Transverse colon (tissue), 4 donors: ENCODE results near the gene ALKBH4. TPM values are rescaled to one million over a fixed set of nuclear protein-coding genes. Genes with fewer than 3 reads are reported as not detected.

ENCODE experiments used
- DNase-seq: peaks from one replicate; pipeline ENCODE4 v3.0.0-alpha.2; 2019
- H3K27ac ChIP-seq, 4 donors: fragments of 200-600 bp; sonication (generic); 2 replicates each; pipeline ENCODE4 v1.5.1; 2016 to 2018; ENCODE audit warnings: inconsistent platforms in 4 of 4
- H3K27me3 ChIP-seq: fragments of 200-600 bp; sonication (generic); 2 replicates; pipeline ENCODE4 v1.5.1; 2017; ENCODE audit warnings: inconsistent platforms
- H3K36me3 ChIP-seq, 4 donors: fragments of 200-600 bp; sonication (generic); 2 replicates each; pipeline ENCODE4 v1.5.1; 2017 to 2019; ENCODE audit warnings: inconsistent platforms in 4 of 4
- H3K4me1 ChIP-seq, 4 donors: fragments of 200-600 bp; sonication (generic); 2 replicates each; pipeline ENCODE4 v1.5.1; 2017 to 2020; ENCODE audit warnings: inconsistent platforms in 4 of 4
- H3K4me3 ChIP-seq, 4 donors: fragments of 200-600 bp; sonication (generic); 1 replicate in 1 of 4; 2 replicates in 3 of 4; pipeline versions ENCODE4 v1.5.1 to v1.6.1; 2017 to 2019; ENCODE audit warnings: inconsistent platforms in 4 of 4
- H3K9me3 ChIP-seq, 2 donors: fragments of 200-600 bp; sonication (generic); 2 replicates each; pipeline ENCODE4 v1.5.1; 2017 to 2019; ENCODE audit warnings: inconsistent platforms in 2 of 2
- CTCF ChIP-seq, 5 experiments: fragments of 200-600 bp in 3 of 5; fragments of 450-650 bp in 2 of 5; sonication (generic) in 3 of 5; IDR thresholded peaks; 1 replicate in 2 of 5; 2 replicates in 3 of 5; pipeline ENCODE4 v1.5.1; 2016 to 2017; ENCODE audit warnings: antibody characterized with exemption in 5 of 5, inconsistent platforms in 3 of 5, mild to moderate bottlenecking in 2 of 5, moderate library complexity in 1 of 5
- EP300 ChIP-seq: sonication (generic); formaldehyde crosslinking; IDR thresholded peaks from one replicate; pipeline ENCODE4 v1.6.1; 2017; ENCODE audit warnings: antibody characterized with exemption, low read depth
- POLR2A ChIP-seq: fragments of 450-650 bp; IDR thresholded peaks from one replicate; pipeline ENCODE4 v1.6.1; 2016; ENCODE audit warnings: antibody characterized with exemption, mild to moderate bottlenecking, moderate library complexity
- POLR2AphosphoS5 ChIP-seq, 3 donors: sonication (generic); formaldehyde crosslinking; IDR thresholded peaks; one replicate each; pipeline ENCODE4 v1.6.1; 2016; ENCODE audit warnings: antibody characterized with exemption in 3 of 3
- WGBS, 2 donors: methylation state at CpG; one replicate each; pipeline ENCODE4 v1.1.5; 2018; ENCODE audit warnings: low coverage in 1 of 2; 5-methylcytosine and 5-hydroxymethylcytosine counted together
- in situ Hi-C, 4 donors: fragments of 200-750 bp; cut with MboI; loops; one replicate each; pipeline versions ENCODE4 v1.15.0 to v1.15.1; 2017; ENCODE audit warnings: low sequenced_read_pairs in 3 of 4, low pct_ligation_motif_present in 1 of 4, low pct_unique_long_range_greater_than_20kb in 1 of 4
- intact Hi-C: fragments of 100-400 bp; cut with DNase I; formaldehyde crosslinking; loops from one replicate; pipeline ENCODE4 v1.15.1; 2023; ENCODE audit warnings: low total_unique reads
- total RNA-seq, 4 donors: library from RNA; depleted of rRNA; stranded (reverse); fragments of >200 nt; gene quantifications; one replicate each; pipeline ENCODE4 v1.1.0, GENCODE V29; 2016

ALKBH4 gene
- total RNA-seq, 4 donors from 2014 or later, result 1.8 to 21.3 (median 14.0) TPM

GRCh38 chr7:102416406-102416805 lies 48.3 kb downstream of the ALKBH4 start:
- no peak overlapping the region for H3K4me3 ChIP-seq
- H3K9me3 ChIP-seq, result no peaks in the 10 kb centered on the region
- intact Hi-C loops (no loop called here), in situ Hi-C loops (no loop called here)
- DNase-seq, result no peak
- 92 to 96% methylated on average over 4 to 6 of the region's 6 CpGs for WGBS, 2 donors
- peaks cover 0 to 13% (median 3%) of the 10 kb centered on the region in 4 donors for H3K36me3 ChIP-seq
- H3K27ac ChIP-seq, result peak overlapping the region in 1 of 4 donors; percentile 20
- H3K4me1 ChIP-seq, result no peaks in the 10 kb centered on the region
- TF ChIP-seq POLR2AphosphoS5 (IDR thresholded peaks at IDR 0.05), result no peak
- no peak for TF ChIP-seq EP300
- no peak for TF ChIP-seq POLR2A
- TF ChIP-seq CTCF (IDR thresholded peaks at IDR 0.05), result no peak
- H3K27me3 ChIP-seq, result no peaks in the 10 kb centered on the region

- Histone ChIP-seq H3K27ac (peak overlapping the region in 3 of 4 donors; percentile 5 to 20 (median 11)), H3K4me3 (no peak overlapping the region), H3K4me1 (no peaks in the 10 kb centered on the region), H3K36me3 (peaks cover 0 to 13% (median 3%) of the 10 kb centered on the region in 4 donors), H3K27me3 (no peaks in the 10 kb centered on the region), H3K9me3 (no peaks in the 10 kb centered on the region)
- intact Hi-C loops (no loop called here), in situ Hi-C loops (no loop called here)
- no peak for TF ChIP-seq EP300
- no peak for TF ChIP-seq POLR2A
- no peak for TF ChIP-seq POLR2AphosphoS5 (IDR thresholded peaks at IDR 0.05)
- no peak for TF ChIP-seq CTCF (IDR thresholded peaks at IDR 0.05)
- peak; percentile 38 for DNase-seq
- 72 to 79% methylated on average over 3 to 10 of the region's 12 CpGs for WGBS, 2 donors
These were observed 48.9 kb downstream of the ALKBH4 start for GRCh38 chr7:102415685-102416225.

- Histone ChIP-seq H3K9me3 (no peaks in the 10 kb centered on the region), H3K4me3 (no peak overlapping the region), H3K27me3 (no peaks in the 10 kb centered on the region), H3K4me1 (no peaks in the 10 kb centered on the region), H3K27ac (no peak overlapping the region), H3K36me3 (peaks cover 0 to 20% (median 3%) of the 10 kb centered on the region in 4 donors)
- intact Hi-C loops, result no loop called here
- in situ Hi-C loops, result no loop called here
- 93 to 100% methylated on average over 3 to 4 of the region's 4 CpGs for WGBS, 2 donors
- DNase-seq, result no peak
- TF ChIP-seq CTCF (IDR thresholded peaks at IDR 0.05), result no peak
- TF ChIP-seq POLR2A, result no peak
- no peak for TF ChIP-seq EP300
- no peak for TF ChIP-seq POLR2AphosphoS5 (IDR thresholded peaks at IDR 0.05)
These were observed 51.1 kb downstream of the ALKBH4 start for GRCh38 chr7:102413611-102414010.

GRCh38 chr7:102413091-102413490 lies 51.6 kb downstream of the ALKBH4 start:
- no peak for TF ChIP-seq EP300
- no peak for TF ChIP-seq CTCF (IDR thresholded peaks at IDR 0.05)
- no peak for TF ChIP-seq POLR2A
- TF ChIP-seq POLR2AphosphoS5 (IDR thresholded peaks at IDR 0.05), result no peak
- intact Hi-C loops, result no loop called here
- no peaks in the 10 kb centered on the region for H3K9me3 ChIP-seq
- no peaks in the 10 kb centered on the region for H3K4me1 ChIP-seq
- WGBS, 2 donors, result 56 to 88% methylated on average over 1 to 5 of the region's 5 CpGs
- in situ Hi-C loops, result no loop called here
- no peak for DNase-seq
- H3K27me3 ChIP-seq, result no peaks in the 10 kb centered on the region
- no peak overlapping the region for H3K4me3 ChIP-seq
- H3K27ac ChIP-seq, result no peak overlapping the region
- peaks cover 0 to 24% (median 4%) of the 10 kb centered on the region in 4 donors for H3K36me3 ChIP-seq
